Mesenchymal stem cell (in vitro differentiated cells and primary cell): ENCODE data around the gene EMID1.

Experiments used
- DNase-seq: peaks from one replicate; pipeline ENCODE4 v3.0.0-alpha.2; 2013
- H2AFZ ChIP-seq: one replicate; pipeline ENCODE4 v1.6.1; 2013; ENCODE audit warnings: low read depth, mild to moderate bottlenecking, control low read depth, inconsistent platforms, low read length, moderate library complexity
- H2AK5ac ChIP-seq: 2 replicates; pipeline ENCODE4 v1.6.1; 2013; ENCODE audit warnings: low read length, moderate library complexity, mild to moderate bottlenecking, inconsistent platforms; ENCODE audit not compliant: severe bottlenecking
- H2BK120ac ChIP-seq: one replicate; pipeline ENCODE4 v1.6.1; 2013; ENCODE audit warnings: low read depth, mild to moderate bottlenecking, inconsistent platforms, low read length, moderate library complexity
- H2BK12ac ChIP-seq, 2 experiments: one replicate each; pipeline ENCODE4 v1.6.1; 2013; ENCODE audit warnings: inconsistent platforms in 2 of 2, low read length in 2 of 2, mild to moderate bottlenecking in 2 of 2, moderate library complexity in 2 of 2, control low read depth in 1 of 2
- H2BK15ac ChIP-seq: one replicate; pipeline ENCODE4 v1.6.1; 2013; ENCODE audit warnings: mild to moderate bottlenecking, low read depth, inconsistent platforms; ENCODE audit not compliant: poor library complexity, severe bottlenecking
- H2BK5ac ChIP-seq: 2 replicates; pipeline ENCODE4 v1.6.1; 2013; ENCODE audit warnings: low read depth, mild to moderate bottlenecking, low read length, control low read depth, inconsistent platforms; ENCODE audit not compliant: poor library complexity, severe bottlenecking
- H3K14ac ChIP-seq, 2 experiments: one replicate each; pipeline ENCODE4 v1.6.1; 2013; ENCODE audit warnings: inconsistent platforms in 2 of 2, low read length in 2 of 2, control low read depth in 1 of 2, mild to moderate bottlenecking in 1 of 2, moderate library complexity in 1 of 2
- H3K18ac ChIP-seq, 2 experiments: one replicate each; pipeline ENCODE4 v1.6.1; 2013; ENCODE audit warnings: inconsistent platforms in 2 of 2, low read length in 2 of 2, control low read depth in 1 of 2, low read depth in 1 of 2, mild to moderate bottlenecking in 1 of 2
- H3K23ac ChIP-seq, 2 experiments: one replicate each; pipeline ENCODE4 v1.6.1; 2013; ENCODE audit warnings: inconsistent platforms in 2 of 2, low read length in 2 of 2, mild to moderate bottlenecking in 2 of 2, moderate library complexity in 2 of 2, control low read depth in 1 of 2
- H3K27ac ChIP-seq: 2 replicates; pipeline ENCODE4 v1.5.1; 2013; ENCODE audit warnings: mild to moderate bottlenecking, moderate library complexity, low read length, control low read depth, inconsistent platforms; ENCODE audit not compliant: poor library complexity, severe bottlenecking
- H3K27me3 ChIP-seq, 2 experiments: 2 replicates each; pipeline versions ENCODE4 v1.6.1 to v1.7.0; 2013; ENCODE audit warnings: low read length in 2 of 2, mild to moderate bottlenecking in 2 of 2, moderate library complexity in 2 of 2, control low read depth in 1 of 2, inconsistent platforms in 1 of 2; ENCODE audit not compliant: control insufficient read depth in 1 of 2, insufficient read depth in 1 of 2
- H3K36me3 ChIP-seq, 2 experiments: 2 replicates each; pipeline versions ENCODE4 v1.6.1 to v1.7.0; 2013; ENCODE audit warnings: low read length in 2 of 2, control low read depth in 1 of 2, inconsistent platforms in 1 of 2, low read depth in 1 of 2, mild to moderate bottlenecking in 1 of 2; ENCODE audit not compliant: insufficient read depth in 2 of 2, control insufficient read depth in 1 of 2
- H3K4ac ChIP-seq, 2 experiments: one replicate each; pipeline ENCODE4 v1.6.1; 2013; ENCODE audit warnings: inconsistent platforms in 2 of 2, low read length in 2 of 2, mild to moderate bottlenecking in 2 of 2, moderate library complexity in 2 of 2, control low read depth in 1 of 2, low read depth in 1 of 2
- H3K4me1 ChIP-seq: 2 replicates; pipeline ENCODE4 v1.6.1; 2013; ENCODE audit warnings: low read depth, low read length, control low read depth; ENCODE audit not compliant: control insufficient read depth, insufficient read depth
- H3K4me2 ChIP-seq: 2 replicates; pipeline ENCODE4 v1.6.1; 2013; ENCODE audit warnings: low read length, mild to moderate bottlenecking, inconsistent platforms; ENCODE audit not compliant: poor library complexity, severe bottlenecking
- H3K4me3 ChIP-seq, 2 experiments: 2 replicates each; pipeline versions ENCODE4 v1.5.1 to v1.7.0; 2013; ENCODE audit warnings: low read length in 2 of 2, mild to moderate bottlenecking in 2 of 2, control low read depth in 1 of 2, low read depth in 1 of 2; ENCODE audit not compliant: insufficient read depth in 1 of 2
- H3K79me1 ChIP-seq: replicated peaks from 2 replicates; pipeline ENCODE4 v1.6.1; 2013; ENCODE audit warnings: mild to moderate bottlenecking, control low read depth, low read length, inconsistent platforms; ENCODE audit not compliant: poor library complexity, severe bottlenecking
- H3K9ac ChIP-seq: 2 replicates; pipeline ENCODE4 v1.7.0; 2013; ENCODE audit warnings: mild to moderate bottlenecking, low read length, moderate library complexity
- H3K9me3 ChIP-seq: 2 replicates; pipeline ENCODE4 v1.7.0; 2013; ENCODE audit warnings: mild to moderate bottlenecking, low read length; ENCODE audit not compliant: control insufficient read depth
- H4K8ac ChIP-seq: one replicate; pipeline ENCODE4 v1.6.1; 2013; ENCODE audit warnings: inconsistent platforms, mild to moderate bottlenecking, low read length, moderate library complexity
- H4K91ac ChIP-seq: one replicate; pipeline ENCODE4 v1.6.1; 2013; ENCODE audit warnings: mild to moderate bottlenecking, low read length, inconsistent platforms
- WGBS: methylation state at CpG from one replicate; pipeline ENCODE4 v1.1.7; 2013; ENCODE audit warnings: mixed read lengths; 5-methylcytosine and 5-hydroxymethylcytosine counted together

The EMID1 gene

DNA sequence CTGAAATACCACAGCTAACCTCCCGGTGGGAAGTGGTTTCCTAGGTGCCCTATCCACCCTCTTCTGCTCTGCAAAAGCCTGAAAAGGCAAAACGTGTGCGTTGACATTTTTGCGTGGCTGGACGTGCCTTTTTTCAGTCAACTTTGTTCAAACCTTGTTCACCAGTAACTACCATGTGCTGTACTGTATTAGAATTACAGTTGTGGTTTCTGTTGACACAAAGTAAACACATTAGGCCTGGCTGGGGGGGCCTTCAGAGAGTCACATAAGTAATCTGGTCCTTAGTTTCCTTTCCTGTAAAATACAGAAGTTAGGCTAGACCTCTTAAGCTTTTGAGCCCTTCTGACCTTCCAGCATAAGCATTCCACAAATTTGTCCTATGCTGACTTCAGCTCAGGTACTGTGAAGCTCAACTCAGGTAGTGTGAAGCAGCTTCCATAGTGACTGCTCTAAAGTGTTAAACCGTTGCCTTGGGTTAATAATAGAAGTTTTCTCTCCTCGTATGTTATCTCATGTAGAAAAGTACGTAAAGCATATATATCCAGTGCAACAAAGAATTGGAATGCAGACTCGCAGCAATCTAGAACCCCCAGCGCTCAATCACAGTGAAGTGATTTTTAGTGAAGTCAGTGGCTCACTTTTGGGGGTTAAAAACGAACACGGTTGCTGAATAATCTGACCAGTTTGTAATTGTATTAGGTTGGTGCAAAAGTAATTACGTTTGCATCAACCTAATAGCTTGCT lies 64.2 kb downstream of the EMID1 start:
- H3K79me1 ChIP-seq: peaks cover 12% of the 10 kb centered on the region
- no peak overlapping the region for H2AK5ac ChIP-seq
- no peaks in the 10 kb centered on the region for H3K9me3 ChIP-seq
- peak overlapping the region; percentile 76 for H3K4me2 ChIP-seq
- no peak overlapping the region for H4K91ac ChIP-seq
- H3K18ac ChIP-seq: no peak overlapping the region
- no peak overlapping the region for H2BK15ac ChIP-seq
- peak overlapping the region; percentile 97 for H3K9ac ChIP-seq
- peaks cover 17 to 63% of the 10 kb centered on the region in 2 experiments for H3K36me3 ChIP-seq
- no peak overlapping the region for H2BK5ac ChIP-seq
- H3K4ac ChIP-seq: no peak overlapping the region
- peak overlapping the region; percentile 1 for H3K27ac ChIP-seq
- no peak overlapping the region for H2BK120ac ChIP-seq
- DNase-seq: peak; percentile 49
- H3K23ac ChIP-seq: no peak overlapping the region
- no peak overlapping the region for H2AFZ ChIP-seq
- H3K4me1 ChIP-seq: peaks cover 15% of the 10 kb centered on the region
- no peaks in the 10 kb centered on the region for H3K27me3 ChIP-seq
- H3K14ac ChIP-seq: no peak overlapping the region
- no peak overlapping the region for H4K8ac ChIP-seq
- H2BK12ac ChIP-seq: no peak overlapping the region
- 37% methylated on average over 13 of the region's 13 CpGs for WGBS
- H3K4me3 ChIP-seq: peak overlapping the region; percentile 75 to 95

DNA sequence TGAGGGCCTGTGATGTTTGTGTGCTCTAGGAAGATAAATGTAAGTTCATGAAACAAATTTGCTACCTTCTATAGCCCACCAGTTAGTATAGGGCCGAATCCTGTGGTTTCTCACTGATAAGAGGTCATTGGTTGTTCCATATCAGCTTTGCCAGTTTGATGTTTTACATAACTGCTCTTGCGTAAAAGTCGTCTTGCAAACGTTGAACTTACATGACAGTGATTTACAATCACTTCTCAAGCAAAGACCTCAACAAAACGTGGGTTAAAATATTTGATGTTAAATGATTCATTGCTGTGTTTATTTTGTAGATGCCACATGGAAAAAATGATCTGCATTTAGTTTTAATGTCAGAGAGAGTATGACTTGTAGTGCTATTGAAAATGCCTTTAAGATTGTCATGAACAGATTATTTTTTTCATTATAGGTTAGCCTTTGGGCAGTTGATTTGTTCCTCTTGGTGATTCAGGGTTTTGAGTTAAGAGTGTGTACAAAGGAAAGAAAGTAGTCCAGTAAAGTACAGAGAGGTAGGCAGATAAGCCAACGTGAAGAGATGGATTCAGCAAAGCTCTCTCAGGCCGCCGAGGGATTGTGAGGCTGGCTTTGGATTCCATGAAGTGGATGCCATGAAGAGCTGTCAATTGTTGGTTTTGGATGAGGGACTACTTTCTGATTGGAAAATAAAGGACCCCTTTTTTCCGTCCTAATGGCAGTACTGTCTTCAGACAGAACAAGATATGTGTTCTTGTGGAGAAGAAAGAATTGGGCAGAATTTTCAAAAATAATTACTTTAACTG lies 65.0 kb downstream of the EMID1 start:
- Histone ChIP-seq H3K36me3 (peaks cover 10 to 63% of the 10 kb centered on the region in 2 experiments), H3K23ac (no peak overlapping the region), H3K18ac (no peak overlapping the region), H3K27ac (peak overlapping the region; percentile 1), H4K91ac (no peak overlapping the region), H3K9me3 (no peaks in the 10 kb centered on the region), H4K8ac (no peak overlapping the region), H3K27me3 (no peaks in the 10 kb centered on the region), H2BK5ac (no peak overlapping the region), H2BK15ac (no peak overlapping the region), H3K14ac (no peak overlapping the region), H3K9ac (peak overlapping the region; percentile 97), H2BK120ac (no peak overlapping the region), H2BK12ac (no peak overlapping the region), H2AFZ (no peak overlapping the region), H3K4me1 (peaks cover 15% of the 10 kb centered on the region), H3K79me1 (peaks cover 5% of the 10 kb centered on the region), H3K4ac (no peak overlapping the region), H2AK5ac (no peak overlapping the region), H3K4me3 (peak overlapping the region in 1 of 2 experiments; percentile 95), H3K4me2 (peak overlapping the region; percentile 76)
- peak; percentile 35 for DNase-seq
- WGBS: 46% methylated on average over 5 of the region's 9 CpGs

- Histone ChIP-seq H3K4me3 (no peak overlapping the region), H3K14ac (no peak overlapping the region), H3K27me3 (no peaks in the 10 kb centered on the region), H3K23ac (no peak overlapping the region), H3K36me3 (peaks cover 11 to 80% of the 10 kb centered on the region in 2 experiments), H2BK12ac (no peak overlapping the region), H2BK120ac (no peak overlapping the region), H3K9me3 (no peaks in the 10 kb centered on the region), H3K27ac (no peak overlapping the region), H4K8ac (no peak overlapping the region), H4K91ac (no peak overlapping the region), H3K18ac (no peak overlapping the region), H3K9ac (no peak overlapping the region), H2BK5ac (no peak overlapping the region), H3K4ac (no peak overlapping the region), H2AK5ac (no peak overlapping the region), H2AFZ (no peak overlapping the region), H3K79me1 (no peaks in the 10 kb centered on the region), H2BK15ac (no peak overlapping the region), H3K4me2 (no peak overlapping the region), H3K4me1 (peaks cover 7% of the 10 kb centered on the region)
- DNase-seq: no peak
- 100% methylated on average over 2 of the region's 2 CpGs for WGBS
Observed at GRCh38 chr22:29272624-29273023, 66.9 kb downstream of the EMID1 start.

DNA sequence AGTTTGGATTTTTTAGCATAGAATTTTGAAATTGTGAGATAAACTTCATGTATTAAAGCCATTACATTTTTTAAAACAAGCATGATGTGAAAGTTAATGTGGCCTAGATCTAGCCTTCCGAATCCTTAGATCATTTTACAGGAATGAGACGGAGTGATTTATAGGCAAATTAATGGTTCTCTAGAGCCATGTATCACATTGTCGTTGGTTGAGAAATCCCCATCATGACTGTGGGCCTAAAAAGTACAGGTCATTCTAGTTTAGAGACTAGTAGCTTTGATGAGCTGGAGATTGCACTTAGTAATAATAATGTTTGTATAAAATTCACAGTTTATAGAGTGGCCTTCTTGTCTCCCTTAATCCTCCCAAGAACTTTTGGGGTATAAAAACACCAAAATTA lies 69.5 kb downstream of the EMID1 start:
- WGBS: 87% methylated on average over 3 of the region's 3 CpGs
- DNase-seq: no peak
- H2BK15ac ChIP-seq: no peak overlapping the region
- H2BK12ac ChIP-seq: no peak overlapping the region
- H2BK5ac ChIP-seq: no peak overlapping the region
- H3K9me3 ChIP-seq: no peaks in the 10 kb centered on the region
- peaks cover 26 to 96% of the 10 kb centered on the region in 2 experiments for H3K36me3 ChIP-seq
- H3K27me3 ChIP-seq: no peaks in the 10 kb centered on the region
- no peak overlapping the region for H4K91ac ChIP-seq
- H3K27ac ChIP-seq: peak overlapping the region; percentile 55
- no peak overlapping the region for H3K18ac ChIP-seq
- no peak overlapping the region for H2AFZ ChIP-seq
- no peak overlapping the region for H2BK120ac ChIP-seq
- no peaks in the 10 kb centered on the region for H3K79me1 ChIP-seq
- peak overlapping the region; percentile 23 for H3K9ac ChIP-seq
- H3K23ac ChIP-seq: no peak overlapping the region
- no peak overlapping the region for H3K14ac ChIP-seq
- H3K4ac ChIP-seq: no peak overlapping the region
- no peak overlapping the region for H3K4me3 ChIP-seq
- no peak overlapping the region for H4K8ac ChIP-seq
- H3K4me1 ChIP-seq: peaks cover 7% of the 10 kb centered on the region
- no peak overlapping the region for H3K4me2 ChIP-seq
- no peak overlapping the region for H2AK5ac ChIP-seq
